A673 (cell line): ENCODE measurements around the gene GLI3.

Experiments used
- EZH2 ChIP-seq: fragments of 200-600 bp; sonication (generic); IDR thresholded peaks from 2 replicates; pipeline ENCODE4 v1.6.1; 2017; ENCODE audit warnings: borderline replicate concordance, low read depth, mild to moderate bottlenecking, mixed read lengths, antibody characterized with exemption, low read length; ENCODE audit not compliant: poor library complexity, severe bottlenecking
- TF ChIP-seq, protein P1 (sequence below): fragments of 300-800, 200-600 bp; sonication (generic); conservative IDR thresholded peaks from 2 replicates; pipeline ENCODE4 v1.5.1; 2017; ENCODE audit warnings: low read depth, mild to moderate bottlenecking, antibody characterized with exemption, low read length, moderate library complexity, mixed read lengths

DNA sequence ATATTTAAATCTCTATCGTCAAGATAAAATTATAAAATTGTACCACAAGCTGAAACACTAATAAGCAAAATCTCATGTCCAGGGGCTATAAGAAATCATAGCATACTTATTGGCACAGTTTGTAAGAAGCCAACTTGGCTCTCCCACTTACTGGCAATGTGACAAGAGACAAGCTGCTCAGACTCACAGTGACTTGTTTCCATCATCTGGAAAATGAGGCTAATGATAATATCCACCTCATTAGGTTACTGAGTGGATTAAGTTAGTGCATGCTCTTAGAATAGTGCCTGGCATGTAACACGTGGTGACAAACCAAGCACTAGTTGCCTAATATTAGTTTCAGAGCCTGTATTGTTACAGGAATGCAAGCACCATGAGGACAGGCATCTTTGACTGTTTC lies 234.4 kb downstream of the GLI3 start:
- TF ChIP-seq, protein P1, sequence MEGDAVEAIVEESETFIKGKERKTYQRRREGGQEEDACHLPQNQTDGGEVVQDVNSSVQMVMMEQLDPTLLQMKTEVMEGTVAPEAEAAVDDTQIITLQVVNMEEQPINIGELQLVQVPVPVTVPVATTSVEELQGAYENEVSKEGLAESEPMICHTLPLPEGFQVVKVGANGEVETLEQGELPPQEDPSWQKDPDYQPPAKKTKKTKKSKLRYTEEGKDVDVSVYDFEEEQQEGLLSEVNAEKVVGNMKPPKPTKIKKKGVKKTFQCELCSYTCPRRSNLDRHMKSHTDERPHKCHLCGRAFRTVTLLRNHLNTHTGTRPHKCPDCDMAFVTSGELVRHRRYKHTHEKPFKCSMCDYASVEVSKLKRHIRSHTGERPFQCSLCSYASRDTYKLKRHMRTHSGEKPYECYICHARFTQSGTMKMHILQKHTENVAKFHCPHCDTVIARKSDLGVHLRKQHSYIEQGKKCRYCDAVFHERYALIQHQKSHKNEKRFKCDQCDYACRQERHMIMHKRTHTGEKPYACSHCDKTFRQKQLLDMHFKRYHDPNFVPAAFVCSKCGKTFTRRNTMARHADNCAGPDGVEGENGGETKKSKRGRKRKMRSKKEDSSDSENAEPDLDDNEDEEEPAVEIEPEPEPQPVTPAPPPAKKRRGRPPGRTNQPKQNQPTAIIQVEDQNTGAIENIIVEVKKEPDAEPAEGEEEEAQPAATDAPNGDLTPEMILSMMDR, result no peak
- TF ChIP-seq EZH2, result no peak
